HG03354 (cell line): ENCODE data around the gene ARL14.

Source experiments
- ATAC-seq: cut with Tn5 transposase; IDR thresholded peaks from one replicate; pipeline ENCODE4 v1.9.1; 2021; ENCODE audit warnings: mild to moderate bottlenecking; ENCODE audit not compliant: unreplicated experiment, poor library complexity, severe bottlenecking

The ARL14 gene

DNA sequence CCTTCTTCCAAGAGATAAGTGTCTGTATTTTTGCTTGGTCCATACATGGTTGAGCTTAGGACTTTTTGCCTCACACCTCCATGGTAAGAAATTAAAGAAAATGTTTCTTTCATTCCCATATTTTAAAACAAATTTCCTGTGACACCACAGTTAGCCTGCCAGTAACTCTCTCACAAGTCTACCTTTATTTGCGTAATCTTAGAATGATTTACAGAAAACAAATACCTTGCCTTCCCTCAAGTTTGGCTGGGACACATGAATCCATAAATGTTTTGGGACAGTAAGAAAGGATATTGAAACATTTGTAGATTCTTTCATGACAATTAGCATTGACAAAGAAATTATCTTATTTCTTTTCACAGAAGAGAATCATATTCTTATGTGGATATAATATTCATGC lies 3.8 kb upstream of the ARL14 start:
- ATAC-seq = no peak

- ATAC-seq = no peak
Measured at GRCh38 chr3:160675566-160676124, 1.3 kb upstream of the ARL14 start.

- no peak for ATAC-seq
Measured at GRCh38 chr3:160677459-160677881, 510 bp downstream of the ARL14 start.

DNA sequence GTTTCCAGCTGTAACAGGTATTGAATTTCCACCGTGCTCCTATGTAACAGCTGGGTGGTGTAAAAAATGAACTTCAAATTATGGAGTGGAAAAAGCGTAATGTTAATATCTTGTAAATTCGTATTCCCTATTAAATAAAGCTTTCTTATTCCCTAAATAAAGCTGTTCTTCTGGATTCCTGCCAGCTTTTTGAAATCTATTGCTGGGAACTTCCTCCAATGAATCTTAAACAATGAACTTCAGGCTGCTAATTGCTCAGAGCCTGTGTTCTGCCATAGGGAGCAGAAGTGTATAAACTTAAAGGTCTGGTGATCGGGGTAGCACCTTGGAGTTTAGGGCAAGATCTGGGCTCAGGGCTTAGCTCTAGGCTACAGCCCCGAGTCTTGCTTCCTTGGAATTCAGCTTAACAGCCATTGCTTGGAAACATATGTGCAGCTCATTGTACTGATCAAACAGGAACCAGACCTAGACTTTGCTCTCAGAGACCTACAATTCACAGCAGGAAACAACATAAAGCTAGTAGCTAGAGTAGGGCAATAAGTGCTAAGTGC lies 1.4 kb downstream of the ARL14 start:
- no peak for ATAC-seq

DNA sequence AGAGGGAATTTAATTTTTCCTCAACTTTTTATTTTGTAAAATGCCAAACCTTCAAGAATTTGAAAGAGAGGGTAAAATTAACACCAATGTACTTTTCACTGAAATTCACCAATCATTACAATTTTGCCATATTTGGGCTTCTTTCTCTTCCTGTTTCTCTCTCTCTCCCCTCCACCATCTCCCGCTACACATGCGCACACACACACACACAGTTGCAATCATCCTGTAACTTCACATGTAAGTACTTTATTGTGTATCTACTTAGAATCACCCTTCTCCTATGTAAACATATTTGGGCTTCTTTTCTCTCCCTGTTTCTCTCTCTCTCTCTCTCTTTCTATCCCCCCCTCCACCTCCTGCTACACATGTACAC lies 7.4 kb downstream of the ARL14 start:
- ATAC-seq = no peak

DNA sequence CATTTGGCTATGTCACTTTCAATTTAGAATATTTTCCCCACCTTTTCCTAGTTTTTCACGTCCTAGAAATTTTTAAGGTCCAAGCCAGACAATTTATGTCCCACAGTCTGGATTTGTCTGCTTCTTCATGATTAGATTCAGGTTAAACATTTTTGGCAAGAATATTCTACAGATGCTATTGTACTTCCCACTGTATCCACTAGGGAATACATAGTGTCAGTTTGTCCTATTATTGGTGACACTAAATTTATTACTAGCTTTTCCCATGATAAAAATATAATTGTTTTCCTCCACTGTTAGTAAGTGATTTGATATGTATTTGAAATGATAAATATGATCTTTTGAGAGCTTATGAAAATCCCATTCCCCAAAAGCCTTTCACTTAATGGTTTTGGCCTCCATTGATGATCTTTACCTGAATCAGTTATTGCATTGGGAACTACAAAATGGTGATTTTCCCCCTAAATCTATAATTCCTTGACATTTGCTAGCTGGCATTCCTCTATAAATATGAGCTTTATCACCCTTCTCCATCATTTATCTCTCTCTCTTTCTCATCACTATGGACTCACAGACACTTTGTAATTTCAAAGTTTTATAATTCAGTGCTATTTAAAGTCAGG lies 8.3 kb downstream of the ARL14 start:
- ATAC-seq = peak; percentile 44

DNA sequence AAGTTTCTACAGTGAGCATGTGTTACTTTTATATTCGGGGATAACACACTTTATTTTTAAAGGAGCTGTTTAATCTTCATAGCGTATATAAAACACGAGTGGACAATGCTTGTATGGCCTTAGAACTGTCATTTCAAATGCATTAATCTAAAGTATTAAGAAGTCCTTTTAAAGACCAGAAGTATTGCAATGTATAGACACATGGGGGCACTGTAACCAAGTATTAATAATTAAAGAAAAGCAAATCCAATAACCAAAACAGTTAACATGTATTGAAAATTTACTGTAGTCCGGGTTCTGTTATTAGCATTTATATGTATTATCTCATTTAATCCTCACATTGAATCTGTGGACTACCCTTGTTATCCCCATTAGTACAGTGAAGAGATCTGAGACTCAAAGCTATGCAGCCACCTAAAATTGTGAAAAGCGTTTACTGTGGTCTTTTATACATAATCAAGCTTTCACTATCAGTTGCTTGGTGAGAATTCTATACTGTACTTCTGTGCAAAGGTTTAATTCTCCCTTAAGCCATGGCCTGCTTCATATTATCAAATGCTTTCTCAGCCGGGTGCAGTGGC lies 10.1 kb downstream of the ARL14 start:
- ATAC-seq = no peak

GRCh38 chr3:160691151-160691550 lies 14.2 kb downstream of the ARL14 start:
- no peak for ATAC-seq

DNA sequence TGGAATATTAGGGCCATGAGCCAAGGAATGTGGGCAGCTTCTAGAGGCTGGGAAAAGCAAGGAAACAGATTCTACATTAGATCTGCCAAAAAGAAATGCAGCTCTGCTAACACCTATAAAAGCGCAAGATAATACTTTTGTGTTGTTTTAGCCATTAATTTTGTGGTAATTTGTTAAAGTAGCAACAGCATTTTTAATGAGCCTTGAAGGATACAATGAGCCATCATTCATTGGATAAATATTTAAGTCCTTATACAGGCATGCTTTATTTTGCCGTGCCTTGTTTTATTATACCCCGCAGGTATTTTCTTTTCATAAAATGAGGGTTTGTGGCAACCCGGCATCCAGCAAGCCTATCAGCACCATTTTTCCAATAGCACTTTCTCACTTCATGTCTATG lies 15.0 kb downstream of the ARL14 start:
- no peak for ATAC-seq

- no peak for ATAC-seq
Measured at GRCh38 chr3:160693191-160693590, 16.2 kb downstream of the ARL14 start.

DNA sequence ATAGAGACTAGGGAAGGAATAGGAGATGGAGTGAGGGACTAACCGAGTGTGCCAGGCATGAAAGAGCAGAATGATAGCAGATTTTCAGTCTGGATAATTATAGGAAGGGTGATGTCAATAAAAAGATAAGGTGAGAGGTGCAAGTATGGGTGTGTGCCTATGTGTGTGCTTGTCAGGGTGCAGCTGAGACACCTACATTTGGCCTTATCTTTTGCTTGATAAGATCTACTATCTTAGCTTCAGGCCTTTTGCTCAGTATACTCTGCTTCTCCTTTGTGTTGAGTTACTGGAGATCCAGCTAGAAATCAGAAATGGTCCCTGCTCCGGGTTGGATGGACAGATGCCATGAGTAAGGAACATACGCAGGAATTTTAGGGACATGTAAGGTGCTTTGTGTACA lies 17.4 kb downstream of the ARL14 start:
- ATAC-seq = no peak

DNA sequence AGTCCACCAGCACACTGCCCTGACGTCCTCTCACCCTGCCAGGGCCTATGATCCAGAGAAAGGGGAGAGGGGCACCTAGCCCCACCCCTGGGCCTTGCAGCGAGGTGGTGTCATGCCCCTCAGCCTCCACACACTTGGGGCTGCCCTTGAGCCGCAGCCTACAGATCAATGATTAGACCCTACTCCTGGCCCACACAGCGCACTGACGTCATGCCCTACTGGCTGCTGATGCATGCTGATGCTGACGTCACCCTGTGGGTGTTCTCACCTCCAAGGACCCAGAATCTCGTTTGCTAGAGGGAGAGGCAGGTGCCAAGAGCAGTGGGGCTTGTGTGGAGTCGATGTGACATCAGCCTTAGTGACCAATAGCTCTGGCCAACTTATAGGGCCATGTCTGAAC lies 18.0 kb downstream of the ARL14 start:
- no peak for ATAC-seq

GRCh38 chr3:160695915-160696327 lies 19.0 kb downstream of the ARL14 start:
- ATAC-seq = no peak

DNA sequence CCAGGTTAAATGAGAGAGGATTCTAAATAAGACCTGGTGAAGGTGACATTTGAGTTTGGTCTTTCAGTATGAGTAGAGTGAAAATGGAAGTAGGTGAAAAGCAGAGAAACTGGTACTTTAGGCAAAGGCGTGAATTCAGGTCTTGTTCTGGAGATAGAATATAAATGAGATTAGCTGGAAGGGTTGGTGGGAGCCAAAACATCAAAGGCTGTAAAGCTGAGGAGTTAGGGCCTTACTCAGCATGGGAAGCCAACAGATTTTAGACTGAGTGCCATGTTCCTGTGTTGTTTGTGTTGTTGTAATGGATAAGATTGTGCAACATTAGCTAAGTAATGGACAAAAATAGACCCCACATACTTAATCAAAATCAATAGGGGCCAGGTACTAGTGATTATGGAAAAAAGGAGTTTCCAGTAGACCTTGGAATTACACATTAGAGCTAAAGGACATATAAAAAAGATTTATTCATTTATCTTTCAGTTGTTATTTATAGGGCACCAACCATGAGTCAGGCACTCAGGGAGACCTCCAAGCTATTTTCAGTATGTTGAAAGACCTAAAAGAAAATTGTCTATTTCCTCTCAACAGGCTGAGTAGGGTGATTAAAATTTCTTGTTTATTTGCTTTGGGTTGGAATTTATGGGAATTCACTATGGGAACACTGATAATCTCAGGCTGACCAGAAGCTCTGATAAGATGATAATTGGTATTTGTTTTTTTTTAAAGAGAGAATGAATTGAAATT lies 20.8 kb downstream of the ARL14 start:
- peak; percentile 48 for ATAC-seq

DNA sequence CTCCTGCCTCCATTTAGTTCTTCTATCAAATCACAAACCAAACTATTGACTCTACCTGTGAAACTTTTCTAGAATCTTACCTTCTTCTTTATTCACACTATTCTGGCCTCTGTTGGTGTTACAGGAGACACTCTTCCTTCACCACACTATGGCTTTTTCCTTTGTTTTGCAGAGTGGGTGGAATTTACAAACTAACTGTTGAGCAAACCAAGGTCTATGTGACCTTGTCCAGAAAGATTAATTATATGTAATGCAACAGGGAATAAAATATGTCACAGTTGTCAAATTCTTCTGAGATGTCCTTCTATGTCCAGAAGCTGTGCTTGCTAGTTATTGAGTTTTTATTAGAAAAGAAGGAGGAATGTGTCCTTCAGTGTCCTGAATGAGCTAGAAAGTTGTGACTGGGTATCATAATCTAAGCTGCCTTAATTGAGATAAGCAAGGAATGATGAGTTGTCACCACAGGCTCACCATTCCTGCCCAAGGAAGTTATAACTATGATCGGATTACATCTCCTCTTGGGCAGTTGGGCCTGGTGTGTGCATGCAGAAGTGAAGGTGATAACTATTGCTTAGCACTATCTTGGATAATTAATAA lies 21.7 kb downstream of the ARL14 start:
- no peak for ATAC-seq

GRCh38 chr3:160701490-160701889 lies 24.5 kb downstream of the ARL14 start:
- no peak for ATAC-seq

DNA sequence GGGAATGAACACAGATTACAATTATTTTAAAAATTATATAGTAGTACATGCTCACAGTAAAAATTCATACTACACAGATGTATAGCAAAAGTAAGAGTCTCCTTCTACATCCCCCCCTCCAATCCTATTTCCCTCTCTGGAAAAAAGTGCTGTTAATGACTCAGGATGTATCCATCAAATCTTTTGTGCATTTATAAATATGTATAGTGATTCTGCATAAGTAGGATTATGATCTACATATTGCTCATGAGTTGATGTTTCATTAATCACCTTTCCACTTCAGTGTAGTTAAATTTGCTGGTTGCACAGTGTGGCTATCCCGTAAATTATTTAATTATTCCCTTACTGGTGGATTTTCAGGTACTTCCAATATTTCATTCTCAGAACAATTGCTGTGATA lies 25.3 kb downstream of the ARL14 start:
- ATAC-seq = no peak

DNA sequence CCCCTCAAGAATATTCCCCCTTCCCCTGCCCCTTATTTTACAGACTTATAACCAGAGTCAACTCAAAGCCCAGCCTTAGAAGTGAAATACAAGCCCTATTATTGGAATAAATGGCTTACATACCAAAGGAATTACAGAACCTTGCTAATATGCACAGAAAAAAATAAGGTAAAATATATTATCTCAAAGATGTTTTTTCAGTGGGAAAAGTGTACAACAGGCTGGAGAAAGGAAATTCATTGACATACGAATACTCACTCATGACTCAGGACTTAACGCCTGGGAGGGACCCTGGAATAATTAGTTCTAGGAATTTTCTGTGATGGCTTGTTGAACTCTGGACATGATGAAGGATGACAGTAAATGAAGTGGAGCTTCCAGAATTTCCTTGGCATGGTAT lies 27.0 kb downstream of the ARL14 start:
- ATAC-seq = no peak

GRCh38 chr3:160707187-160707794 lies 30.3 kb downstream of the ARL14 start:
- ATAC-seq = peak; percentile 75
